Cardiac fibroblast (primary cell): ENCODE measurements around the gene ERG.

Source experiments
- DNase-seq, 2 donors: peaks; one replicate each; pipeline versions ENCODE4 v3.0.0 to v3.0.0-alpha.2; 2010; ENCODE audit warnings: low read depth in 2 of 2
- H3K4me3 ChIP-seq, 2 donors: replicated peaks in 1 of 2; 1 replicate in 1 of 2; 2 replicates in 1 of 2; pipeline ENCODE4 v1.5.1; 2011; ENCODE audit warnings: low read depth in 2 of 2, low read length in 2 of 2, mild to moderate bottlenecking in 2 of 2, moderate library complexity in 1 of 2
- TF ChIP-seq, protein P1 (sequence below): IDR thresholded peaks from one replicate; pipeline ENCODE4 v1.5.1; 2011; ENCODE audit warnings: low read depth, mild to moderate bottlenecking, low read length, inconsistent platforms

Gene ERG

DNA sequence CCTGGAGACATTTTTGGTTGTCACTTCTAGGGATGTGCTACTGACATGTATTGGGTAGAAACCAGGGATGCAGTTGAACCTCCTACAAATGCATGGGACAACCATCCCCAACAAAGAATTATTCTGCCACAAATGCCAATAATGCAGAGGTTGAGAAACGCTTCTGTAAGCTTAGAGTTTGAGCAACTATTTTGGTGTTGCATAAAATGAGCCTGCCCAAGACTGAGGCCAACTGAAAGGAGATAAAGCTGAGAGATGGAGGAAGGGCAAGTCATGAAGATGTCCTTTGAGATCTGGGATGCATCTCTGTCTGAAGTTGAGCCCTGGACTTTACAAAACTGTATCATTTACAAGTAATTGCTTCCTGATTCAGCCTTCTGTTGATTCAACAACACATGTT, 134.6 kb downstream of the ERG start:
- H3K4me3 ChIP-seq, result no peak overlapping the region
- no peak for DNase-seq
- TF ChIP-seq, protein P1, sequence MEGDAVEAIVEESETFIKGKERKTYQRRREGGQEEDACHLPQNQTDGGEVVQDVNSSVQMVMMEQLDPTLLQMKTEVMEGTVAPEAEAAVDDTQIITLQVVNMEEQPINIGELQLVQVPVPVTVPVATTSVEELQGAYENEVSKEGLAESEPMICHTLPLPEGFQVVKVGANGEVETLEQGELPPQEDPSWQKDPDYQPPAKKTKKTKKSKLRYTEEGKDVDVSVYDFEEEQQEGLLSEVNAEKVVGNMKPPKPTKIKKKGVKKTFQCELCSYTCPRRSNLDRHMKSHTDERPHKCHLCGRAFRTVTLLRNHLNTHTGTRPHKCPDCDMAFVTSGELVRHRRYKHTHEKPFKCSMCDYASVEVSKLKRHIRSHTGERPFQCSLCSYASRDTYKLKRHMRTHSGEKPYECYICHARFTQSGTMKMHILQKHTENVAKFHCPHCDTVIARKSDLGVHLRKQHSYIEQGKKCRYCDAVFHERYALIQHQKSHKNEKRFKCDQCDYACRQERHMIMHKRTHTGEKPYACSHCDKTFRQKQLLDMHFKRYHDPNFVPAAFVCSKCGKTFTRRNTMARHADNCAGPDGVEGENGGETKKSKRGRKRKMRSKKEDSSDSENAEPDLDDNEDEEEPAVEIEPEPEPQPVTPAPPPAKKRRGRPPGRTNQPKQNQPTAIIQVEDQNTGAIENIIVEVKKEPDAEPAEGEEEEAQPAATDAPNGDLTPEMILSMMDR, result no peak

- no peak for DNase-seq
- TF ChIP-seq, protein P1, result no peak
- no peak overlapping the region for H3K4me3 ChIP-seq
Observed at GRCh38 chr21:38361324-38361723, 137.0 kb downstream of the ERG start.

GRCh38 chr21:38359835-38360234, 138.4 kb downstream of the ERG start:
- no peak for DNase-seq
- TF ChIP-seq, protein P1, result no peak

GRCh38 chr21:38359090-38359489, 139.2 kb downstream of the ERG start:
- no peak for DNase-seq
- H3K4me3 ChIP-seq, result no peak overlapping the region
- TF ChIP-seq, protein P1, result no peak

More at GRCh38 chr21:38359835-38360234, 138.4 kb downstream of the ERG start:
- no peak overlapping the region for H3K4me3 ChIP-seq

DNA sequence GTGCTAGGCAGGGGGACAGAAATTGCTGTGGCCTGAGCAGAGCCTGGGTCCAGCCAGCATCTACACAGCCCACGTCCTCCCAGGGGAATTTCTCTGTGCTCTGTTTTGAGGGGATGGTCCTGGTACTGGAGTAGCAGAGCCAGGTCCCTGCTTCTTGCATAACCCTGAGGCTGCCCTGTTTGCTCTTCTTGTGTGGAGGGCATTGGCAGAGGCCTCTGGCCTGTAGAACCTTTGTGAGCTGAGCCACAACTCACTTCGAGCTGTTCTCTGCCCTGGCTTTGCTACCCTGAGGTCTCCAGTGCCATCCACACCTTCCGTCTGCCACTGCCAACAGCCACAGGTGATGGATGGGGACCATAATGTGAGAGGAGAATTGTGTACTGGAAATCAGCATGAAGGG, 139.6 kb downstream of the ERG start:
- H3K4me3 ChIP-seq, result no peak overlapping the region
- TF ChIP-seq, protein P1, result no peak
- DNase-seq, result no peak

DNA sequence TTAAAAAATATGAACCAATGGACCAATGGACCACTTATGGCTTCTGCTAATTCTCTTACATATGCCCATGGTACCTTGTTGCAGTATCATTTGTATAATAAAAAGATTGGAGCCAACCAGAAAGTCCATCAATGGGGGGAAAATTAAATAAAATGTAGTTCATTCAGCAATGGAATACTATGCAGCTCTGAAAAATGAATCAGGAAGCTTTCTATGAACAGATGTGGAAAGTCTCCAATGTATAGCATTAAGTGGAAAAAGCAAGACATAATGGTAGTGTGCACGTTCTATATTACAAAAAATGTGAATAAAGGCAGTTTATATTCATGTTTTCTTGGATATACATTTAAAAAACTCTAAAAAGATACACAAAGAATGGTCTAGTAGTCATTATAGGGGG, 140.2 kb downstream of the ERG start:
- no peak for DNase-seq
- TF ChIP-seq, protein P1, result no peak

DNA sequence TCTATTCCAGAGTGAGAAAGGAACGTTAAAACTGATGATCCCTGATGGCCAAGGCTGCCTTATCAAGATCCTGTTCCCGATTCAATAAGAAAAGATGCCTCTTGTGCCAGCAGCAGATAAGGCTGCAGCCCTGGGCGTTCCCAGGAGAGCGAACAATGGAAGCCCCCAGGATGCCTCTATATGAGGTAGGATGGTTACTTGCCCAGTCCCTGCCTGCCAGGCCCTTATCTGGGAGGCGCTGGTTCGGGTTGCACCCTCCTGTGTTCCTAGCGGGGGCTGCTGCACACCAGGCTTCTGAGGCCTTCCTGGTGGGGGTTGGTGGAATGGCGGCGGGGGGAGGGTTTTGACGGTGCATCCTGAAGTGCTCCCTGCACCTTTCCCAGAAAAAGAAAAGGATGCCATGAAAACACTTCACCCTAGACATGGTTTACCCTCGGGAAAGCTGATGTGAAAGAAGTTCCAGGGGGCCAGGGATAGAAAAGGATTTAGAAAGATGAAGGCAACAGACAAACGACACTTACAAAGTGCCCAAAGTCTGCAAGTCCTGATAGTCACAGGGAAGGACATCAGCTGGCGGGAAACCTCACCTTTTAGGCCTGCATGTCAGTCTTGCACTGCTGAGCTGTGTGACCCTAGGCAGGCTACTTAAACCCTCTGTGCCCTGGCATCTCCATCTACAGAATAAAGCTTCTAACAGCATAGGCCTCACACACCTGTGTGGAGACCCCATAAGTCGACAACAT, 141.2 kb downstream of the ERG start:
- H3K4me3 ChIP-seq, result no peak overlapping the region
- DNase-seq, result no peak
- TF ChIP-seq, protein P1, result no peak

More for the DNA sequence above, 140.2 kb downstream of the ERG start:
- H3K4me3 ChIP-seq, result no peak overlapping the region
